ENCODE data around the gene HAUS3. TPM values are rescaled to one million over a fixed set of nuclear protein-coding genes. Genes with fewer than 3 reads are reported as not detected.

Gene HAUS3
- total and polyA plus RNA-seq, 2 of the 8 experiments (the other 6 are each of a cell fraction or from before 2014, with no cell fraction given), result 3.2 to 14.8 TPM

- Histone ChIP-seq H2BK15ac (ENCODE audit: low read length) (no peak overlapping the region), H2BK120ac (replicated peaks; ENCODE audit: low read depth, low read length) (no peak overlapping the region), H3K9me3 (ENCODE audit: insufficient read depth in 2 of 2, low read depth in 1 of 2, low read length in 1 of 2) (no peaks in the 10 kb centered on the region), H4K5ac (ENCODE audit: insufficient read length, low read depth, low read length) (no peak overlapping the region), H4K20me1 (replicated peaks in 1 of 2; ENCODE audit: control insufficient read depth in 1 of 2, insufficient read depth in 2 of 2, low read length in 2 of 2) (peaks cover 0 to 6% of the 10 kb centered on the region in 2 experiments), H2BK5ac (ENCODE audit: low read depth, low read length) (no peak overlapping the region), H3K27me3 (replicated peaks in 1 of 4; ENCODE audit: control insufficient read depth in 3 of 4, extremely low read depth in 1 of 4, insufficient read depth in 3 of 4, low read length in 3 of 4) (no peaks in the 10 kb centered on the region), H3K4me2 (ENCODE audit: insufficient read depth in 1 of 2, low read depth in 2 of 2, low read length in 2 of 2) (no peak overlapping the region), H3K9ac (replicated peaks in 1 of 4; ENCODE audit: extremely low read depth in 1 of 4, low read depth in 3 of 4, low read length in 3 of 4) (no peak overlapping the region), H3K4me1 (replicated peaks in 1 of 4; ENCODE audit: control insufficient read depth in 3 of 4, insufficient read depth in 4 of 4, low read length in 3 of 4) (peaks cover 0 to 8% (median 4%) of the 10 kb centered on the region in 4 experiments; a peak in 5 of 7 replicates), H3K4me3 (ENCODE audit: extremely low read depth in 1 of 4, insufficient read depth in 2 of 4, low read depth in 3 of 4, low read length in 4 of 4) (no peak overlapping the region), H3K56ac (replicated peaks; ENCODE audit: insufficient read length, low read depth, low read length) (no peak overlapping the region), H3K14ac (ENCODE audit: insufficient read length) (no peak overlapping the region), H3K23ac (ENCODE audit: insufficient read length) (no peak overlapping the region), H2BK20ac (ENCODE audit: low read length) (no peak overlapping the region), H3K36me3 (ENCODE audit: control insufficient read depth in 2 of 4, insufficient read depth in 4 of 4, low read length in 3 of 4) (no peaks in the 10 kb centered on the region; a peak in 1 of 8 replicates), H3K4ac (replicated peaks; ENCODE audit: insufficient read length, low read depth, low read length) (no peak overlapping the region), H2BK12ac (ENCODE audit: low read depth, low read length) (no peak overlapping the region), H3K27ac (ENCODE audit: low read depth, low read length) (no peak overlapping the region), H4K8ac (ENCODE audit: extremely low read depth, insufficient read depth, low read length) (no peak overlapping the region), H4K91ac (replicated peaks; ENCODE audit: insufficient read length, low read length) (no peak overlapping the region), H2AK5ac (ENCODE audit: low read depth, low read length) (no peak overlapping the region), H3K23me2 (ENCODE audit: low read depth, low read length) (peaks cover 10% of the 10 kb centered on the region; the same call in 1 of the 2 replicates), H3K18ac (ENCODE audit: extremely low read depth, low read length) (no peak overlapping the region), H3K79me1 (ENCODE audit: low read depth, low read length) (no peaks in the 10 kb centered on the region), H3K79me2 (ENCODE audit: control insufficient read depth in 1 of 2, insufficient read depth in 2 of 2, low read length in 2 of 2) (no peaks in the 10 kb centered on the region), H2AFZ (ENCODE audit: low read length) (no peak overlapping the region)
- ChIA-PET CTCF (ENCODE audit: partially characterized antibody) (interaction anchor here (1.4 to 1.9 kb wide), 2 partner anchors 10 to 42 kb away, joined by 3 to 4 read pairs; no protein-coding TSS in a partner anchor), POLR2A (ENCODE audit: partially characterized antibody) (interaction anchor here (1.1 kb wide), 1 partner anchor 46 kb away, joined by 4 read pairs; no protein-coding TSS in a partner anchor)
- FAIRE-seq (no peak), DNase-seq (ENCODE audit: low read depth in 1 of 2, low spot score in 2 of 2) (no peak)
- WGBS, 2 experiments (ENCODE audit: extremely low coverage in 1 of 2, insufficient coverage in 1 of 2, insufficient read length in 1 of 2, insufficient replicate concordance in 2 of 2, low coverage in 1 of 2, low lambda C conversion rate in 2 of 2, missing lambda C conversion rate in 1 of 2), result 86% methylated on average over 13 of the region's 13 CpGs; no CpG with 5 or more reads in 1 of the 2 experiments
- TF ChIP-seq BRCA1 (IDR thresholded peaks at IDR 0.05; ENCODE audit: low read depth, low read length) (no peak), HDAC6 (IDR thresholded peaks at IDR 0.05; ENCODE audit: low read depth, low read length) (no peak), TAF7 (optimal IDR thresholded peaks at IDR 0.05; ENCODE audit: borderline replicate concordance, low read depth, low read length) (no peak), KDM1A (IDR thresholded peaks at IDR 0.05; ENCODE audit: borderline replicate concordance, low read length) (no peak), RXRA (IDR thresholded peaks at IDR 0.05; ENCODE audit: insufficient read depth, low read depth, low read length) (no peak), ATF3 (IDR thresholded peaks at IDR 0.05; ENCODE audit: insufficient read depth, low read depth, low read length) (no peak), BCL11A (IDR thresholded peaks at IDR 0.05; ENCODE audit: low read depth in 2 of 2, low read length in 2 of 2) (no peak), SP1 (IDR thresholded peaks at IDR 0.05; ENCODE audit: low read depth, low read length) (no peak), PHF8 (conservative IDR thresholded peaks at IDR 0.05; ENCODE audit: low read depth, low read length) (no peak), EZH2 (IDR thresholded peaks at IDR 0.05; ENCODE audit: low read depth, low read length, severe bottlenecking) (no peak), HDAC2 (IDR thresholded peaks at IDR 0.05; ENCODE audit: borderline replicate concordance in 1 of 2, low read depth in 2 of 2, low read length in 2 of 2) (no peak), FOSL1 (IDR thresholded peaks at IDR 0.05; ENCODE audit: insufficient read depth, low read depth, low read length) (no peak), RFX5 (IDR thresholded peaks at IDR 0.05; ENCODE audit: borderline replicate concordance, low read depth, low read length) (no peak)
Observed at GRCh38 chr4:2259036-2259540, 17.2 kb upstream of the HAUS3 start.
